Kidney (tissue), 14 donors: ENCODE results near the gene PRKN. TPM values are rescaled to one million over a fixed set of nuclear protein-coding genes. Genes with fewer than 3 reads are reported as not detected.

Experiments
- DNase-seq, 5 donors: peaks; one replicate each; pipeline ENCODE4 v3.0.0-alpha.2; 2013 to 2020
- FAIRE-seq: peaks from 2 replicates; lab custom pipeline; 2012; peaks lifted over from hg19 to GRCh38; lab: Jason Lieb, UNC
- H3K27ac ChIP-seq, 2 donors: one replicate each; pipeline ENCODE4 v1.7.0; 2013; ENCODE audit warnings: low read depth in 2 of 2, low read length in 2 of 2, inconsistent platforms in 1 of 2
- H3K27me3 ChIP-seq: one replicate; pipeline ENCODE4 v1.7.1; 2013; ENCODE audit warnings: low read length, inconsistent platforms; ENCODE audit not compliant: control insufficient read depth, insufficient read depth
- H3K36me3 ChIP-seq, 3 donors: one replicate each; pipeline versions ENCODE4 v1.7.0 to v1.7.1; 2013; ENCODE audit warnings: low read length in 3 of 3, control low read depth in 1 of 3, inconsistent platforms in 1 of 3; ENCODE audit not compliant: insufficient read depth in 3 of 3, control insufficient read depth in 2 of 3
- H3K4me1 ChIP-seq, 3 donors: one replicate each; pipeline versions ENCODE4 v1.7.0 to v1.7.1; 2013; ENCODE audit warnings: low read length in 3 of 3, inconsistent platforms in 1 of 3, low read depth in 1 of 3; ENCODE audit not compliant: control insufficient read depth in 2 of 3, insufficient read depth in 2 of 3
- H3K4me3 ChIP-seq, 3 donors: one replicate each; pipeline versions ENCODE4 v1.7.0 to v1.8.1; 2013; ENCODE audit warnings: low read length in 3 of 3, control low read depth in 1 of 3, inconsistent platforms in 1 of 3
- H3K9ac ChIP-seq, 3 donors: one replicate each; pipeline versions ENCODE4 v1.7.0 to v1.7.1; 2013; ENCODE audit warnings: low read length in 3 of 3, control low read depth in 1 of 3, inconsistent platforms in 1 of 3
- H3K9me3 ChIP-seq, 3 donors: one replicate each; pipeline versions ENCODE4 v1.7.0 to v1.7.1; 2013; ENCODE audit warnings: low read length in 3 of 3, control low read depth in 1 of 3, inconsistent platforms in 1 of 3; ENCODE audit not compliant: control insufficient read depth in 2 of 3, insufficient read depth in 1 of 3
- CTCF ChIP-seq: IDR thresholded peaks from 3 replicates; pipeline ENCODE4 v1.5.1; 2012; ENCODE audit warnings: mild to moderate bottlenecking, moderate library complexity, borderline replicate concordance; ENCODE audit not compliant: insufficient read depth; ENCODE audit errors: extremely low read depth
- intact Hi-C: fragments of 100-400 bp; cut with DNase I; formaldehyde crosslinking; loops from one replicate; pipeline ENCODE4 v1.11.1; 2022
- polyA plus RNA-seq: library from polyadenylated mRNA; stranded (reverse); fragments of 350-450 nt; fragmentation: Illumina TruSeq; extraction: RNeasy Lipid Tissue Mini Kit (QIAGEN cat#74804); gene quantifications from one replicate; pipeline ENCODE4 v1.2.3, GENCODE V29; 2014; ENCODE audit warnings: low read depth, low replicate concordance; ENCODE audit not compliant: insufficient read depth
- total RNA-seq: library from RNA; stranded (reverse); fragmentation: NEBNext Ultra II Directional; extraction: Animal tissue kit (Norgen Biotek cat#: 25700); gene quantifications from one replicate; pipeline ENCODE4 v1.2.1, GENCODE V29; 2021
- donor health status: control.
- donor health status: control.
- donor health status: control.
- donor health status: control.
- donor health status: control.
- donor health status: DM: yes; HTN: yes; CAD: no.
- donor health status: Normal renal cell carcinoma (clear cell type).

Gene PRKN
- total and polyA plus RNA-seq, 2 donors from 2014 or later, result 8.6 to 10.4 TPM

DNA sequence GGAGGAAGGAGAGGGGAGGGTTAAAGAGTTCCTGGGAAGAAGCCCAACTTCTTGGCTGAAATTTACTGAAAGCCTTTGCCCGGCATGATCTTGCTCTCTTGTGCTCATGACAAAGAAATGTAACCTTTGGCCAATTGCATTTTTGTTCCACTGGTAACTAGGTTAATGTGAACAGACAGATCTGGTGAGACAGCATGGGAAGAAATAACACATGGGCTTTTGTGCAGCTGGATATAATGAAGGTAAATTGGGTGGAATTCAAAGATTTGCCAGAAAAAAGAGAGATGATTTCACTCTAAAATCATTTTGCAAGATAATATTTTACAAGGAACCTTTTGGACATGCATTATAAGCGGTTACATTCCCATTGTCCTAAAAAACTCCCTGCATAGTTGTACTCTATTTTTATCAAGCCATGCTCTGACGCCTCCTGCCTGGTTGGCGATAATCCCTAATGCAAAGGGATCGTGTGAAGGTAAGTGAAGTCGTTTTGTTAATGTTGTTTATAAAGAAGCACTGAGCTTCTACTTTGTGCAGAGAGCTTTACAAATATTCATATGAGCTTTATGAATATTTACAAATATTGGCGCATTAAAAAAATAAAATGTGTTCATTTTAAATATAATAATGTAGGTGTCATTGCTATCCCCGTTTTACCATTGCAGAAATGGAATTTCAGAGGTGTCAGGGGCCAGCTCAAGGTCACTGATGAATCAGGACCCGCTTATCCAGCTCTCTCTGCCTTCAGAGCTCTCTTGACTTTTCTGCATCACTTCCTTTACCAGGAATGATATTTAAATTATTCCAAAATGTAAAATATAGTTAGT is 1292.4 kb downstream of the PRKN start:
- peak; percentile 10 for TF ChIP-seq CTCF
- peak overlapping the region; percentile 20 to 86 for H3K27ac ChIP-seq
- H3K9me3 ChIP-seq, result no peaks in the 10 kb centered on the region
- H3K4me3 ChIP-seq, result peak overlapping the region in 1 of 3 donors; percentile 40
- intact Hi-C loops, result no loop called here
- H3K36me3 ChIP-seq, result no peaks in the 10 kb centered on the region
- no peaks in the 10 kb centered on the region for H3K27me3 ChIP-seq
- FAIRE-seq (peak; percentile 80), DNase-seq (peak in 2 of 5 donors; percentile 65 to 78)
- no peak overlapping the region for H3K9ac ChIP-seq
- peaks cover 0 to 14% (median 5%) of the 10 kb centered on the region in 3 donors for H3K4me1 ChIP-seq

DNA sequence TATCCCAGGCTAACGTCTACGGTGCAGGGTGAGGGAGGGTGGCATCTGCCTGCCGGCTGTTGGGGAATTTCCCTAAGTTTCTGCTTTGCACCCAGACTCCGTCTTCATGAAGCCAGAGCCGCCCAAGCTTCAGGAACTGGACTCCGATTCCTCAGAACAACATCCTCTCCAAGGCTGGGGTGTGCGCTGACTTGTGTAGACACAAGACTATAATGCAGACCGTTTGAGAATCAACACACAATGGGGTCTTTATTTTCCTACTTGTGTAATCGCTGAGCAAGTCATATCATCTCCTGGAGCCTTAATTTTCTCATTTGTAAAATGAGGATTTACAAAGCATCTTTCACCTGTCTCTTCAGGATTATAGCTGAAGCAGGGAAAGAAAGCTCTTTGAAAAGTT is 1293.2 kb downstream of the PRKN start:
- no peaks in the 10 kb centered on the region for H3K36me3 ChIP-seq
- no peak for DNase-seq
- H3K27ac ChIP-seq, result peak overlapping the region; percentile 37 to 86
- H3K9me3 ChIP-seq, result peaks cover 0 to 5% (median 0%) of the 10 kb centered on the region in 3 donors
- H3K27me3 ChIP-seq, result no peaks in the 10 kb centered on the region
- H3K4me1 ChIP-seq, result peaks cover 0 to 14% (median 5%) of the 10 kb centered on the region in 3 donors
- FAIRE-seq, result no peak
- peak overlapping the region in 1 of 3 donors; percentile 16 for H3K9ac ChIP-seq
- H3K4me3 ChIP-seq, result peak overlapping the region in 2 of 3 donors; percentile 40 to 45
- TF ChIP-seq CTCF, result no peak
- intact Hi-C loops, result no loop called here

- intact Hi-C loops, result no loop called here
- no peak for FAIRE-seq
- H3K36me3 ChIP-seq, result no peaks in the 10 kb centered on the region
- no peaks in the 10 kb centered on the region for H3K27me3 ChIP-seq
- no peak overlapping the region for H3K27ac ChIP-seq
- no peak for TF ChIP-seq CTCF
- no peak overlapping the region for H3K4me3 ChIP-seq
- no peak for DNase-seq
- H3K4me1 ChIP-seq, result peaks cover 0 to 14% (median 5%) of the 10 kb centered on the region in 3 donors
- H3K9me3 ChIP-seq, result peaks cover 0 to 5% (median 0%) of the 10 kb centered on the region in 3 donors
- H3K9ac ChIP-seq, result no peak overlapping the region
Observed at GRCh38 chr6:161432546-161432945, 1295.0 kb downstream of the PRKN start.
